Activated B cell treated with CpG ODN at 0.5 μM for 24 hours (primary cell): ENCODE data around the gene HOXA2. TPM values are rescaled to one million over a fixed set of nuclear protein-coding genes. Genes with fewer than 3 reads are reported as not detected.

Experiments
- ATAC-seq: fragments of 200-7000 bp; cut with Tn5 transposase; one replicate; pipeline ENCODE4 v1.10.0; 2021; ENCODE audit warnings: low read depth, mild to moderate bottlenecking, moderate library complexity
- CTCF ChIA-PET: fragments of 350-600 bp; sonication (Branson Sonifier 250); formaldehyde crosslinking; loops from one replicate; lab custom pipeline; 2021; ENCODE audit warnings: antibody characterized with exemption; lab: Charles Lee
- POLR2A ChIA-PET: fragments of 350-600 bp; sonication (Branson Sonifier 250); formaldehyde crosslinking; loops from one replicate; lab custom pipeline; 2021; ENCODE audit warnings: antibody characterized with exemption; lab: Charles Lee
- DNase-seq: peaks from one replicate; pipeline ENCODE4 v3.0.0; 2022
- H3K27ac Mint-ChIP-seq: one replicate; pipeline ENCODE4 v1.8.0; 2020; ENCODE audit warnings: mixed read lengths
- H3K27me3 Mint-ChIP-seq: one replicate; pipeline ENCODE4 v1.8.0; 2021; ENCODE audit warnings: mixed read lengths
- H3K36me3 Mint-ChIP-seq: one replicate; pipeline ENCODE4 v1.8.0; 2021; ENCODE audit warnings: low read depth, mixed read lengths
- H3K4me1 Mint-ChIP-seq: one replicate; pipeline ENCODE4 v1.8.0; 2021; ENCODE audit warnings: mixed read lengths
- H3K4me3 Mint-ChIP-seq: one replicate; pipeline ENCODE4 v1.8.0; 2020; ENCODE audit warnings: mild to moderate bottlenecking, mixed read lengths
- H3K9me3 Mint-ChIP-seq: one replicate; pipeline ENCODE4 v1.8.0; 2020; ENCODE audit warnings: mixed read lengths
- CTCF ChIP-seq: fragments of 200-600 bp; IDR thresholded peaks from one replicate; pipeline ENCODE4 v1.8.0; 2022; ENCODE audit warnings: antibody characterized with exemption, mild to moderate bottlenecking
- intact Hi-C: fragments of 100-400 bp; cut with micrococcal nuclease; formaldehyde crosslinking; loops from one replicate; pipeline ENCODE4 v1.15.1; 2024
- total RNA-seq: library from RNA; stranded (reverse); gene quantifications from 2 replicates; pipeline ENCODE4 v1.2.3, GENCODE V29; 2022

The HOXA2 gene
- total RNA-seq, 1 donor from 2014 or later = not detected

DNA sequence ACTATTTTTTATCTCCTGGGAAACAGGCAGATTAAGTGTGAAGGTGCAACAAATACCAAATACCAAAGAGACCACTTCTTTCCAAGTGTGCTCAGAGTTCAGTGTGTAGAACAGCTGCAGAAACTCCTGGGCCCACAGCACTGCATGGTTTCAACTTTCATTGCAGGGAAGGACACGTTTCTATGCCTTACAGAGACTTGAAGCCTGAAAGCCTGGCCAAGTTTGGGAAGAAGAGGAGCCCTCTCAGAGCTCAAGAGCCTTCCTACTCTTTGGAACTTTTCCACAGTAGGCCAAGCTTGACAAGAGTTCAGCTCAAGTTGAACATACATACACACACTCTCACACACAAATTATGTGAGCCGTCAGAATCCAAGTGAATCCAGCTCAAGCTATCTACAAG is 25.6 kb upstream of the HOXA2 start:
- CTCF ChIA-PET = no interaction called here
- H3K4me1 Mint-ChIP-seq = no peaks in the 10 kb centered on the region
- ATAC-seq (no peak), DNase-seq (no peak)
- no peak overlapping the region for H3K4me3 Mint-ChIP-seq
- no peak for TF ChIP-seq CTCF
- intact Hi-C loops = no loop called here
- no peak overlapping the region for H3K27ac Mint-ChIP-seq
- H3K36me3 Mint-ChIP-seq = no peaks in the 10 kb centered on the region
- peaks cover 36% of the 10 kb centered on the region for H3K27me3 Mint-ChIP-seq
- no peaks in the 10 kb centered on the region for H3K9me3 Mint-ChIP-seq
- POLR2A ChIA-PET = no interaction called here

DNA sequence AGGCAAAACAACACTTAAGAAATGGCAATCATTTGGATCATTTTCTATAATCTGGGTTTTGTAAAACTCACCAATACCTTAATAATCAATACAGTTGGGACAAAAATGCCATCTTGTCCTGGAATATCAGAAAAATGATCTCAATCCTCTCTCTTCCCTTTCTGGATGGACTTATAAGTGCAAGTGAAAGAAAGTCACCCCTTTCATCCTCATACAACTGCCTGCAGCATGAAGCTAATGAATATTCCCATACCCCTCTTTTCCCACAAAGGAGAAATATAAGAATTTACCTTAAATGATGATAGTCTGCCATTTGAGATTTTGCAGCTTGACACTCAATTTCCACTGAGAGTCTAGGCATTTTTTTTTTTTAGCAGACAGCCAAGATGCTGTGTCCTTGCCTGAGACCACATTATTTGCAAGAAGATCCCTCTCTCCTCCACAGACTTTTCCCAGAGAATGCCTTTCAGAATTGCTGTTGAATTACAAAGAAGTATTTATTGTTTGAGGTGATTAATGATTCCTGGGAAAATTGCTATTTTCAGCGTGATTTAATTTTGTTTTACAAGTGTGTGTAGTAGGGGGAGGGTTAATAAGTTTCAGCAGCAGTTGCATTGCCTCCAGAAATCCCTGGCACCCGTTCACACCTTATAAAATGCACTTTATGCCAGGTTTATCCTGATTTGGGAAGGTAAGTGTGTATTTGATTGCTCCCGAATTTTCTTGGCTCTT is 24.3 kb upstream of the HOXA2 start:
- H3K27me3 Mint-ChIP-seq = peaks cover 28% of the 10 kb centered on the region
- CTCF ChIA-PET = no interaction called here
- no peak overlapping the region for H3K27ac Mint-ChIP-seq
- no peaks in the 10 kb centered on the region for H3K36me3 Mint-ChIP-seq
- no peaks in the 10 kb centered on the region for H3K9me3 Mint-ChIP-seq
- POLR2A ChIA-PET = interaction anchor here (0.7 kb wide), 1 partner anchor 837 kb away, joined by 3 read pairs; no protein-coding TSS in a partner anchor
- TF ChIP-seq CTCF = no peak
- H3K4me1 Mint-ChIP-seq = no peaks in the 10 kb centered on the region
- H3K4me3 Mint-ChIP-seq = no peak overlapping the region
- ATAC-seq (no peak), DNase-seq (no peak)
- intact Hi-C loops = no loop called here

DNA sequence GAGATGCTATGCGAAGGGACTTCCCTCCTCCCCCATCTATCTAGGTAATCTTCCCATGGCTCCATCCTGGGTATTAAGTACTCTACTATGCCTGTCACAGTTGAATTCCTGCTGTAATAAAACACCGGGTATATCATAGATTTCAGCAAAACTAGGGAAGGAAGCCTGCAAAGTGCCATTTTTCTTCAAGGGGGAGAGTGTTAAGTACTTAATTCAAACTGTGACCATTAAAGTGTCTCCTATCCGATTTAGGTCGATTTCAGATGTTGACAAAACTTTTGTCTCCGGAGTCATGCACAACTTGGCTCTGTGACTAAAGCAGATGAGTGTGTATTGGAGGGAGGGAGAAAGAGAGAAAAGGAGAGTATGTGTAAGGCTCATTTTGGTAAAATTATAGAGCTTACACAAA is 23.5 kb upstream of the HOXA2 start:
- Mint-ChIP-seq H3K27me3 (peaks cover 28% of the 10 kb centered on the region), H3K27ac (no peak overlapping the region), H3K9me3 (no peaks in the 10 kb centered on the region), H3K36me3 (no peaks in the 10 kb centered on the region), H3K4me3 (no peak overlapping the region), H3K4me1 (no peaks in the 10 kb centered on the region)
- CTCF ChIA-PET = no interaction called here
- TF ChIP-seq CTCF = no peak
- intact Hi-C loops = no loop called here
- POLR2A ChIA-PET = interaction anchor here (0.7 kb wide), 1 partner anchor 838 kb away, joined by 3 read pairs; no protein-coding TSS in a partner anchor
- ATAC-seq (no peak), DNase-seq (no peak)

- no peak for TF ChIP-seq CTCF
- no peak overlapping the region for H3K27ac Mint-ChIP-seq
- CTCF ChIA-PET = no interaction called here
- intact Hi-C loops = no loop called here
- no peaks in the 10 kb centered on the region for H3K4me1 Mint-ChIP-seq
- H3K36me3 Mint-ChIP-seq = no peaks in the 10 kb centered on the region
- ATAC-seq (no peak), DNase-seq (no peak)
- no peak overlapping the region for H3K4me3 Mint-ChIP-seq
- POLR2A ChIA-PET = no interaction called here
- H3K27me3 Mint-ChIP-seq = peaks cover 28% of the 10 kb centered on the region
- H3K9me3 Mint-ChIP-seq = no peaks in the 10 kb centered on the region
These were observed 22.6 kb upstream of the HOXA2 start for GRCh38 chr7:27124902-27125689.
